CD4-positive, alpha-beta T cell treated with Interleukin-1 beta for 1 hour (primary cell): ENCODE measurements around the gene DDRGK1.
A peak's percentile ranks its signal among the peaks of the same experiment; 100 is the strongest.
"Not testable (repeated sequence)": the region's sequence is repeated elsewhere in the genome, so short reads cannot be mapped to it uniquely, and the experiment has no call there.

Experiments used
- DNase-seq, 2 donors: peaks; one replicate each; pipeline ENCODE4 v3.0.0-alpha.2; 2020 to 2022

DDRGK1 gene

GRCh38 chr20:3210346-3210745 lies 5.9 kb upstream of the DDRGK1 start:
- DNase-seq: no peak

DNA sequence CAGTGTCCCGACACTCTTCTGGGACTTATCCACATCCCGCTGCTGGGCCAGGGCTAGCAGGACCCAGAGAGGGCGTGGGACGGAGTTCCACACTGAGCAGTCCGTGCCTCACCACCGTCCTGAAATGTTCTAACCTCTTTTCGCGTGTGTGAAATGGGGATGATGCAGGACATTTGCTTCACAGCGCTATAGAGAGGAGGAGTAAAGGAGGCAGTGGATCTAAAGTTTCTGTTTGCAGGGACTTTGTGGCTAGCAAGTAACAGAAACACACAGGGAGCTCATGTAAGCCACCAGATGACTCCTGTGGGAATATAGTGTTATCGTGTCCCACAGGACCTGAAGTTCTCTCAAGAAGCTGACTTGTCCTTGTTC lies 5.5 kb upstream of the DDRGK1 start:
- DNase-seq: no peak

DNA sequence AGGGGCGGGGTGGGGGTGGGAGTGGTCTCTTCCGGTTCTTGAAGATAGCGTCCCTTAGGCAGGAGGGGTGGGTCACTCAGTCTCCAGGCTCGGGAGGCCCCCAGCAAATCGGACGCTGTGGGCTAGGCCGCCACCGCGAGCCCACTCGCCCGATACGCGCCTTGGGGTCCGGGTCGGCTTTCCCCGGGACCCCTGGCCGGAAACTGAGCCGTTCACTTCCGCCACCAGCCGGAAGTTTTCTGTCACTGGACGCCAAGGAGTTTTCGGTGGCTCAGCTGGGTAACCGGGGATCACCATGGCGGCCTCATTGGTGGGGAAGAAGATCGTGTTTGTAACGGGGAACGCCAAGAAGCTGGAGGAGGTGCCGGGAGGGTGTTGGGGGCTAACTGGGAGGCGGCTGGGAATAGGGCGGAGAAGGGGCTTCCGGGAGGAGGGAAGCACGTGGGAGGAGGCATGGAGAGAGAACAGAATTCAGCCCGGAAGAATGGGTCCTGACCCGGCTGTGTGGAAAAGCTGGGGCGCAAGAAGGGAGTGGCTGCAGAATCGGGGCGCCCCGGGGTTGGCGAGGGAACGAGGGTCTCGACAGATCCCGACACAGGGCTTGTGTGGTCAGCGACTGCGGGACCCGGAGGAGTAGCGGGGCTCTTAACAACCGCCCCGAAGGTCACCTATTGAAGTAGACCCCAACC lies 4.9 kb upstream of the DDRGK1 start, which contains the start of gene ITPA:
TSS of gene ITPA (plus strand) at position 242 of the 689 bp plus-strand sequence. CDS start at position 296, 54 bp downstream.
- DNase-seq: peak; percentile 57 to 63

GRCh38 chr20:3208786-3209256 lies 4.3 kb upstream of the DDRGK1 start:
- peak in 1 of 2 donors; percentile 7 for DNase-seq

DNA sequence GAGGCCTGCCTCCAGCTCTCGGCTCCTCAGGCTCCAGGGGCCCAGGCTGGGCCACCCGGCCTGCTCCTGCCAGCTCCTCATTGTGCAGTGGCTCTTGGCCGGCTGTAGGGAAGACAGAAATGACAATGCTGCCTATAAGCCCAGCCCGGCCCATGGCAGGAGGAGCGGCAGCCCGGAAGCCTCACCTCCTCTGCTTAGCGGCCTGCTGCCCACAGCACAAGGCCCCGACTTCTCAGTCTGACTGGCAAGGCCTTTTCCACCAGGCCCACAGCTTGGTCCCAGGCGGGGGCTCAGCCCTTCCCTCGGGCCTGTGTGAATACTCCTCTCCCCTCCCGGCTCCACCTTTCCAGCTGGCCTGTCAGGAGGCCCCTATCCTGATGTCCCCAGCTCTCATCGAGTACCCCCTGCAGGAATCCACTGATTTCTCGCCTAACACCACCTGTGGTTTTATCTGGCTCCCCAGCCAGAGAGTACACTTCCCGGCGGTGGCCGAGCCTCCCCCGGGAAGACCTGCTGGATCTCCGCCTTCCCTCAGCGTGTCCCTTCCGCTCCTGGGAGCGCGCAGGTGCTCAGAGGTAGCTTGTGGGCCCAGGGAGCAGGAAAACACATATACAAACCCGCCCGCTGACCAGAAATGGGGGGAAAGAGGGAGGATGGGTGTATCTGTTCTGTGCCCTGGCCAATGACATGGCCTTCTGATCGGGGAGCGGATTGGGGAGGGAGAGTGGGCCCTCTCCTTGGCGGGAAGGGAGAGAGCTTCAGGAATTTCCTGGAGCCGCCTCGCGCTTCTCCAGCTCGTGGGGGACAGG lies 963 bp downstream of the DDRGK1 start:
- DNase-seq: peak in 1 of 2 donors; percentile 26

- no peak for DNase-seq
Measured at GRCh38 chr20:3202965-3203314, 1.5 kb downstream of the DDRGK1 start.

DNA sequence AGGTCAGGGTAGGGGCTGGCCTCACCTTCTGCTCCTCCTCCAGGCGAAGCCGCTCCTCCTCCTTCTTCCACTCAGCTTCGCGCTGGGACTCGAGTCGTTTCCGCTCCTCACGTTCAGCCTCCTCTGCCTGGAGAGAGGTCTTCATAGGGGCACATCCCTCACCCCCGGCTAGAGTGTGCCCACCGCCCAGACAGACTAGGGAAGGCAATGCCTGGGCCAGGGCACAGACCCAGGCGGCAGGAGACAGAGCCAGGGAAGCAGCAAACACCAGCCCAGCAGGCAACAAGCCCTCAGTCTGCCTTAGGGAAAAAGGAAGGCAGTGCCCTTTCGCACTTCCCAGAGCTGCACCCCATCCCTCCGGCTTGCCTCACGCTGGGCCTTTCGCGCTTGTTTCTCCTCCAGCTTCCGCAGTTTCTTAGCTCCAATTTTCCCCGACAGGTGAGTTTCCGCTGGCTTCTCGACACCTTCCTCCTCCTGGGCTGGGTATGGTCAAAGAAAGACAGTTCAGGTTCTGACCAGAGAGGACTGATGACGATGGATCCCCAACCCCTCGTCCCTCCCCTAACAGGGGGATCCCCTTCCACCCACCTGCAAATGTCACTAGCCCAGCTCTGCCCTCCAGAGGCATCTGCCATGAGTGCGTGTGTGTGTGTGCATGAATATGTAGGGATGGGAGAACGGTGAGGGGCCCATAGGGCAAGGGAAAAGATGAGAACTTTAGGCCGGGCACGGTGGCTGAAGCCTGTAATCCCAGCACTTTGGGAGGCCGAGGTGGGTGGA lies 4.3 kb downstream of the DDRGK1 start:
- no peak for DNase-seq

DNA sequence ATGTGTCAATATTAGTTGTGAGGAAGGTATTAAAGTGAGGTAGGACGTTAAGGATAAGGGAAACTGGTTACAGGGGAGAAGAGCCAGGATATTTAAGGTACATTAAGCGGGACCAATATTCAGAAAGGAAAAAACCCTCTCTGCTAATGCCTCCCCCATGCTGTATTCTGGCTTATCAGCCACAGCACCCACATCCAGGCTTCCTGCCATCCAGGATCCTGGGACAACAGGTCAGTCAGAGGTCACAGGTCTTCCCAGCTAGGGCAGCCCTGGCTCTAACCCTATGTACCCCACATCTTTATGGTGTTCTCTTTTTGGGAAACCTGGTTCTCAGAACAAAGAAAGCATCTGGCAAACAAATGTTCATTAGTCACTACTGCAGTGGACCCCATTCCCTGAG lies 5.3 kb downstream of the DDRGK1 start:
- DNase-seq: no peak

DNA sequence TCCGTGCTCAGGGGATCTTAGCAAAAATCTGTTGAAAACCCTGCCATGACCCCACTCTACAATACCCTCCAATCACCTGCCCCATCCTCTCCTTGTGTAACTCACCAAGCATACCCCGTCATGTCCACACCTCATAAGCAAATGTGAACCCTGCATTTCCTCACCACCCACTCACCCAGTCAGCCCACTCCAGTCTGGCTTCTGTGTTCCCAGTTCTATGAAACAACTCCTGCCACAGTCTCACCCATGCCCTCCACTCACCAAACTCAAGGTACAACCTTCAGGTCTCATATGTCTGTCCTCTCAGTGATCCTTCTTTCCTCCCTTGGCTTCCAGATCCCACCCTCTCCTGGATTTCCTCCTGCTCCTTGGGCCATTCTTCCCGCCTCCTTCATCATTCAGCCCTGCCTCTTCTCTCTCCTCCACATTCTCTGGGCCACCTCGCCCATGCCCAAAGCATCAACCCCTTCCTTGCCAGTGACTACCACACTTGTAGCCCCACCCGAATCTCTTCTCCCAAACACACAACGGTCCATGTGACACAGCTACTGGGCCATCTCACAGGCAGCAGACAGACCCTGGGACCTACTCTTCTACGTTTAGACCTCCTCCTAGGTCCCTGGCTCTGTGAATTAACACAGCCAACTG lies 8.8 kb downstream of the DDRGK1 start:
- no peak for DNase-seq

DNA sequence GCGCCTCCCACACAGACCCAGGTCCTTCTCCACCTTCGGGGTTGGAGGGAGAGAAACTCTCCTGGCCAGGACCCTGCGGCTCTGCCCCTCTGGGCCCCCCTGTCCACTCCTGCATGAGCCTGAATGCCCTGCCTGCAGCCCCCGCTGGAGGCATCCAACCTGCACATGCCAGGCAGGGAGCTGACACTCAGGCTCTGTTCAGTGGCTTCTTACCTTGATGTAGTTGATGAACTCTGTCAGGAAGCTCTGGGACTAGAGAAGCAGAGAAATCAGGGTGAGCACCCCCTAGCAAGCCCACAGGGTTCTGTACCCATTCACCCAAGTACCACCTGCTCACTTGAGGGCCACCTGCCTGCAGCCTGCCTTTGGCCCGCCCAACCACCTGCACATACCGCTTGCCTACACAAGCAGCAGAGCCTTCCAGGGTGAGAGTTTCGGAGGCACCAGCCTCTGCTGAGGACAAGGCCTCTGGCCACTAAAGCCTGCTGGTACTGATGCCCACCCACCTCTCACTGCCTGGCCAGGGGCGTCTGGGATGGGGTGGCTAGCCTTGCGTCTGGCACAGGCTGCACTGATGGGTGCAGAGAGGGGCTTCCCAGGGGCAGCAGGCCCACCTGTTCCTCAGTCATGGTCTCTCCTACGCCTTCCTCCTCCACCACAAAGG lies 9.7 kb downstream of the DDRGK1 start:
- DNase-seq: no peak

DNA sequence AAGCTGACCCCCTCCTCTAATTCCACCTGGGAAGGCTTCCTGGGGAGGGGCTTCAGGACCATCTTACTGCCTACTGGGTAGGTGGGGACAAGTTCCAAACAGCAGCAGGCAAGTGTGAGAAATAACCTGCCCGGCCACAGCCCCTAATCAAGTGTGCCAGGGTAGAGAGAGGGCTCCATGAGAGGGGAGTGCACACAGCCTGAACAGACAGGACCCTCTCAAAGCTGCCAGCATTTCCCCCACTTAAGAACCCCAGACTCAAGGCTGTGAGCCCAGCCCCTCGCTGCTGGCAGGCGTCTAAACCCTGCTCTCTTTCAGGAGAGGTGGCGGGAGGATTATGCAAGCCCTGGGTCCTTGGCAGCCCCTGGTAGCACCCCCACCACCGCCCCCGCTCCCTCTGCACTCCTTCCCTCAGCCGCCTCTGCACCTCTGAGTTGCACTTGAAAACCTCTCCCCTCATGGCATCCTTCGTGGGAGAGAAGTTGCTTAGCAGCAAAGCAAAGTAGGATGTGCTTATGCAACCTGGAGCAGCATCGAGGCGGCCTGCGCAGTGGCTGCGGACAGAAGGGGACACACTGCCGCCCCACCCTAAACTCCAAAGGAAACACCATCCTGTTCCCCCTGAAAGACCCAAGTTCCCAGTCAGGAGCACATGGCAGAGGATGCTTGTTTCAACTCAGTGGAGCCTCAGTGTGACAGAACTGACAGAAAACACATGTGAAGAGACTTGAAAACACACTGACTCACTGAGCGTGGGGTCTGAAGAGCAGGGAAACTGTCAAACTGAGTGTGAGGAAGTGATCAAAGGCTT lies 10.5 kb downstream of the DDRGK1 start:
- DNase-seq: no peak

DNA sequence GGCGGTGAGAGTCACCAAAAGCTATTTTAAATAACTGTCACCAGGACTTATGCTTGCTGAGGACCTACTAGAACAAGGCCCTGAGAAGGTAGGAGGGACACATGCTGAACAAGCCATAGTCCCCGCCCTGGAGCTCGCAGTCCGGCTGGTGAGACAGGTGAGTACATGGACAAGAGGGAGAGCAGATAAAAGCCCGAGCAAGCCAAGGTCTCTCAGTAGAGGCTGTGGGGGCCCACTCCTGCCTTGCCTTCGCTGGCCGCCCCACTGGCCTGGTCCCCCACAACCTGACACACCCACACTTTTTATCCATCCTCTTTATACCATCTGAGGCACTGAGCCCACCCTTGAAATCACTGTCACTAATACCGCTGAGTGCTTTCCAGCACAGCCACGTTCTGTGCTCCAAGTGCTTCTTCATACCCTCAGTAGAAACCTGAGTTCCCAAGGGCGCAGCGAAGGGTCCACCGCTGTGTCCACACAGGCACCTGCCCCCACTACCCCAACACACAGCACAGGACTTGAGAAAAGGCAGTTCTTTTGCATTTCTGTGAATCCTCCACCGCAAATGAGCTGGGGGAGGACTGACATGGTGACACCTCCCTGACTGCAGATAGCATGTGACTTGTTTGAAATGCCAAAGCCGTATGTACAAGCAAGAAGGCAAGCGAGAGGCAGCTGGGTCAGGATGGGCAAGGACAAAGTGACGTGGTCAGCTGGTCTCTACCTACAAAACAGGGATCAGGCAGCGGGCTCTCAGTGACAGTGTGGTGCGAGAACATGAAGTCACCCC lies 12.1 kb downstream of the DDRGK1 start:
- DNase-seq: no peak

GRCh38 chr20:3190681-3191111 lies 13.8 kb downstream of the DDRGK1 start:
- no peak for DNase-seq

GRCh38 chr20:3189561-3190131 lies 14.8 kb downstream of the DDRGK1 start:
- no peak for DNase-seq

DNA sequence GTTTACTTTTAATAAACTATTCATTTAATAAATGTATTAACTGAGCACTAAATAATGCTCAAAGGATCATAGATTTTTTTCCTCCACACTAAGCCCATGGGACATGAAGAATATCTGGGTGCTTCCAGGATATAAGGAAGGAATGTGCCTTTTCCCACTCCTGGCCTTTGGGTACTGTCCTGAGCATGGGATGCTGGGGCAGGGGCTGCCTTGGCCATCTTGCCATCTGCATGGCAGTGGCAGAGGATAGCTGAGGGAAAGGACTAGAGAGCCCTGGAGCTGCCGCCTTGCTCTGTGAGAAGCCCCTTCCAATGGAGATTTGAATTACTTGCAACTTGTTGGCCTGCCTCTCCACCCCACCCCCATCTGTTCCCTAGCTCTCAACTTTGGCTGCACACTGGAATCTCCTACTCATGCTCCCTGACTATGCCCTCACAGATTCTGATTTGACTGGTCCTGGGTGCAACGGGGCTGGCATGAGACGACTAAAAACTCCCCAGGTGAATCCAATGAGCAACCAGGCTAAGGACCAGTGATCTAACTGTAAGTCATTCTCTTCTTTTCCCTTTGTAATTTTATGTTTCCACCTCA lies 15.6 kb downstream of the DDRGK1 start:
- DNase-seq: no peak

DNA sequence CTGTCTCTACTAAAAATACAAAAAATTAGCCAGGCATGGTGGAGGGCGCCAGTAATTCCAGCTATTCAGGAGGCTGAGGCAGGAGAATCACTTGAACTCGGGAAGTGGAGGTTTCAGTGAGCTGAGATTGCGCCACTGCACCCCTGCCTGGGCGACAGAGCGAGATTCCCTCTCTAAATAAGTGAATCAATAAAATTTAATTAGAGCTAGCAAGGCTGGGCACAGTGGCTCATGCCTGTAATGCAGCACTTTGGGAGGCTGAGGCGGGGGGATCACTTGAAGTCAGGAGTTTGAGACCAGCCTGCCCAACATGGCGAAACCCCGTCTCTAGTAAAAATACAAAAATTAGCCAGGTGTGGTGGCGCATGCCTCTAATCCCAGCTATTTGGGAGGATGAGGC lies 16.6 kb downstream of the DDRGK1 start:
- not testable (repeated sequence) for DNase-seq

DNA sequence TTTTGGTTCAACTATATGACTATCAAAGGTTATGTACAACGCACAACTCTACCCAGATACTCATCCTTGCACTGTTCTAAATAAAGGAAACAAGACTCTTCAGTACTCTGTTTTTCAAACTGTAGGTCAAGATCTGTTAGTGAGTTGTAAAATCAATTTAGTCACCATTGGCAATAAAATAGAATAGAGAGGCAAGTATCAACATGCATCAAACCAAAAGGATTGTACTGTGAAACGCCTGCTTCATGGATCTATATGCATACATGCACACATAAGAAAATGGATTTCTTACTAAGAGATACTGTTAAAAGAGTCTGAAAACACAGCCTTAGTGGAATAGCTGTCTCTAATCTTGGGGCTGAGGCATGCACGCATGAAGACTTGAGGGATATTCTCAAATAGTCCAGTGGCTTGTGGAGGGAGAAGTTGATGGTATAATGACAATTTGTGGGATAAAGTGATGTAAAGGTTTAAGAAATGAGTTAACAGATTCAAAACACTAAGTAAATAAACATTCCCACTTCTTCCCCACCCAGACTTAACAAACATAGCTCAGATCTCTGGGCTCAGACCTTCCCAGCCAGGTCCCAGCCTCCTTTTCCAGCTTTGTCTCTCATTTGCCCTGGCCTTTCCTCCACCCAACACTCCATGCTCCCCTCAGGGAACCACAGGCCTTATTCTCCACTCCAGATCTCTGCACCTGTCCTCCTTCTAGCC lies 20.4 kb downstream of the DDRGK1 start:
- no peak for DNase-seq

DNA sequence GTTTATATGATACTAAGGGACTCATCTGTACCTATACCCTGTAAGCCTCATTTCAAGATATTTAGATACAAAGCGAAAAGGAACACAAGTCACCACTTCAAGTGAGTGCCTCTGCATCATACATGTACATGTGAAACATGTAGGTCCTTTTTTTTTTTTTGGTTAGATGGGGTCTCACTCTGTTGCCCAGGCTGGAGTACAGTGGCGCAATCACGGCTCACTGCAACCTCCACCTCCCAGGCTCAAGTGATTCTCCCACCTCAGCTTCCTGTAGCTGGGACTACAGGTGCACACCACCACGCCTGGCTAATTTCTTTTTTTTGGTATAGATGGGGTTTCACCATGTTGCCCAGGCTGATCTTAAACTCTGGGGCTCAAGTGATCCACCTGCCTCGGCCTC lies 22.1 kb downstream of the DDRGK1 start:
- not testable (repeated sequence) for DNase-seq

DNA sequence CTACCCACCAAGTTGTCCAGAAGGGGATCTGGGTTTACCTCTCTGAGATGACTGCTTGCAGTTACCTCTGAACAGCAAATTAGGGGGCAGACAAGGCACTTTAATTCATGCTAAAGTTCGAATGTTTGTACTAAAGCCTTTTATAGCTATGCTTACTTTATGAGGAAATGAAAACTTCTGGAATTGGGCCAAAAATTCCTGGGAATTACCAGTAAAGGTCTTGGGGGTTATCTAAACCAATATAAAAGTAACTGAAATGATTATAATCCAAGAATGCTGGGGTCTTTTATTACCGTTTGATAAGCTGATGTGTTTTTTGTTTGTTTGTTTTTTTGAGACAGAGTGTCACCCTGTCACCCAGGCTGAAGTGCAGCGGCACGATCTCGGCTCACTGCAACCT lies 23.2 kb downstream of the DDRGK1 start:
- DNase-seq: no peak
